Common myeloid progenitor, CD34-positive (primary cell): ENCODE data around the gene MICU1.

Experiments
- CTCF ChIA-PET: fragments of 350-600 bp; sonication (Branson Sonifier 250); formaldehyde crosslinking; loops from one replicate; lab custom pipeline; 2021; ENCODE audit warnings: antibody characterized with exemption; lab: Charles Lee
- POLR2A ChIA-PET: fragments of 350-600 bp; sonication (Branson Sonifier 250); formaldehyde crosslinking; loops from one replicate; lab custom pipeline; 2021; ENCODE audit warnings: antibody characterized with exemption; lab: Charles Lee
- DNase-seq, 3 donors: peaks; one replicate each; pipeline versions ENCODE4 v3.0.0 to v3.0.0-alpha.2; 2013
- H3K27ac ChIP-seq, 2 experiments: 1 replicate in 1 of 2; 2 replicates in 1 of 2; pipeline ENCODE4 v1.7.0; 2013; ENCODE audit warnings: inconsistent platforms in 2 of 2, low read length in 2 of 2, mild to moderate bottlenecking in 2 of 2, low read depth in 1 of 2, moderate library complexity in 1 of 2; ENCODE audit not compliant: severe bottlenecking in 2 of 2, insufficient read depth in 1 of 2, poor library complexity in 1 of 2
- H3K27me3 ChIP-seq, 5 experiments: replicated peaks in 2 of 5; 1 replicate in 3 of 5; 2 replicates in 2 of 5; pipeline versions ENCODE4 v1.6.1 to v1.7.0; 2013; ENCODE audit warnings: low read length in 4 of 5, mild to moderate bottlenecking in 2 of 5, moderate library complexity in 2 of 5, inconsistent platforms in 1 of 5; ENCODE audit not compliant: insufficient read depth in 5 of 5, control insufficient read depth in 4 of 5
- H3K36me3 ChIP-seq, 4 experiments: 1 replicate in 2 of 4; 2 replicates in 2 of 4; pipeline versions ENCODE4 v1.6.1 to v1.7.0; 2013; ENCODE audit warnings: low read length in 3 of 4, control low read depth in 1 of 4, mild to moderate bottlenecking in 1 of 4; ENCODE audit not compliant: control insufficient read depth in 4 of 4, insufficient read depth in 4 of 4
- H3K4me1 ChIP-seq, 4 experiments: 1 replicate in 3 of 4; 2 replicates in 1 of 4; pipeline versions ENCODE4 v1.6.1 to v1.7.1; 2013; ENCODE audit warnings: low read length in 3 of 4, mild to moderate bottlenecking in 3 of 4, control low read depth in 1 of 4, inconsistent platforms in 1 of 4, moderate library complexity in 1 of 4; ENCODE audit not compliant: control insufficient read depth in 4 of 4, insufficient read depth in 4 of 4; ENCODE audit errors: control extremely low read depth in 1 of 4
- H3K4me3 ChIP-seq, 7 experiments: 1 replicate in 4 of 7; 2 replicates in 3 of 7; pipeline versions ENCODE4 v1.5.1 to v1.7.0; 2013; ENCODE audit warnings: mild to moderate bottlenecking in 7 of 7, low read length in 6 of 7, moderate library complexity in 6 of 7, inconsistent platforms in 2 of 7, low read depth in 2 of 7, control low read depth in 1 of 7; ENCODE audit not compliant: insufficient read depth in 4 of 7, control insufficient read depth in 1 of 7; ENCODE audit errors: extremely low read depth in 1 of 7
- H3K9me3 ChIP-seq, 5 experiments: 1 replicate in 4 of 5; 2 replicates in 1 of 5; pipeline versions ENCODE4 v1.6.1 to v1.7.1; 2013; ENCODE audit warnings: low read length in 4 of 5, mild to moderate bottlenecking in 2 of 5, inconsistent platforms in 1 of 5, low read depth in 1 of 5, moderate library complexity in 1 of 5; ENCODE audit not compliant: control insufficient read depth in 4 of 5, insufficient read depth in 2 of 5; ENCODE audit errors: control extremely low read depth in 1 of 5
- WGBS: methylation state at CpG from one replicate; pipeline ENCODE4 v1.1.5; 2013; ENCODE audit not compliant: insufficient coverage; 5-methylcytosine and 5-hydroxymethylcytosine counted together

Gene MICU1

DNA sequence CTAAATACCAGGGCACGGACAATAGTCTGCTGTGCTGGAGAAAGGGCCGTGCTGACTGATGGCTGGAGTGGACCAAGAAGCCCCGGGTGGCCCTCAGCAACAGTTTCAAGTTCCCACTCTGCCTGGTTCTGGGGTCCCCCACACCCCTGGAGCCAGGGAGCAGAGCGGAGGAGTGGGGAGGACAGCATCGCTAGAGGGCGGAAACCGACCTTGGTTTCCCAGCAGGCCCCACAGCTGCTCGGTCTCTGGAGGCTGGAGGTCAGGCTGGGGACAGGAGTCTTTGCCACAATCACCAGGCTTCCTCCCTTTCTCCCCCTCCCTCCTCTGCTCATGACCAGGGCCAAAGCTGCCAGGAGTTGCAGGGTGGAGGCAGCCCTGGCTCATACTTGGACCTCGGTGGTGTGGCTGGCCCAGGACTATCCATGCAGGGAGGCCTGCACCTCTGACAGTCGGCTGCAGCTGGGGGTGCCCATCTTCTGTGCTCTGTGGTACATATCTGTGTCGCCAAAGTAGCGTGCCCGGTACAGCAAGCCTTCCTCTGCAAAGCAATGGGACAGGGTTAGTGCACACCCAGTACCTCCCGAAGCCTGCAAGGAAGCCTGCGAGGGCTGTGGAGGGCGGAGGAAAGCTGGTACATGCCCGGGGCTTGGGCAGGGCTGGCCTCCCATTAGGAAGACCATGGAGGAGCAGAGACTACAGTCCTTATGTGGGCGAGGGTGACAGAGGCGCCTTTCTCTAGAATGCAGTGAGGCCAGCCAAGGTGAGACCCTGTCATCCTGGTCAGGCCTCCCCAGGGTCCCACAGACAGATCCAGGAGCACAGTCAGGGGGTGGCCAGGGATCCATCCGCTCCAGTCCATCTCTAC, 290.3 kb downstream of the MICU1 start:
- DNase-seq: peak in 2 of 3 donors; percentile 73 to 79
- Histone ChIP-seq H3K4me3 (peak overlapping the region in 4 of 7 experiments; percentile 4 to 28 (median 24)), H3K4me1 (peaks cover 13 to 71% (median 62%) of the 10 kb centered on the region in 4 experiments), H3K36me3 (peaks cover 2 to 51% (median 27%) of the 10 kb centered on the region in 4 experiments), H3K9me3 (no peaks in the 10 kb centered on the region), H3K27me3 (no peaks in the 10 kb centered on the region), H3K27ac (peak overlapping the region in 1 of 2 experiments; percentile 65)
- CTCF ChIA-PET: interaction anchor here (0.6 to 16.6 kb wide), 18 partner anchors 9 to 213 kb away, joined by 3 to 242 read pairs (median 6); partner anchors contain the start of gene DDIT4
- POLR2A ChIA-PET: interaction anchor here (0.5 to 5.0 kb wide), 8 partner anchors 16 to 192 kb away, joined by 3 to 25 read pairs (median 4); partner anchors contain the start of gene ANAPC16
- 51% methylated on average over 18 of the region's 20 CpGs for WGBS

DNA sequence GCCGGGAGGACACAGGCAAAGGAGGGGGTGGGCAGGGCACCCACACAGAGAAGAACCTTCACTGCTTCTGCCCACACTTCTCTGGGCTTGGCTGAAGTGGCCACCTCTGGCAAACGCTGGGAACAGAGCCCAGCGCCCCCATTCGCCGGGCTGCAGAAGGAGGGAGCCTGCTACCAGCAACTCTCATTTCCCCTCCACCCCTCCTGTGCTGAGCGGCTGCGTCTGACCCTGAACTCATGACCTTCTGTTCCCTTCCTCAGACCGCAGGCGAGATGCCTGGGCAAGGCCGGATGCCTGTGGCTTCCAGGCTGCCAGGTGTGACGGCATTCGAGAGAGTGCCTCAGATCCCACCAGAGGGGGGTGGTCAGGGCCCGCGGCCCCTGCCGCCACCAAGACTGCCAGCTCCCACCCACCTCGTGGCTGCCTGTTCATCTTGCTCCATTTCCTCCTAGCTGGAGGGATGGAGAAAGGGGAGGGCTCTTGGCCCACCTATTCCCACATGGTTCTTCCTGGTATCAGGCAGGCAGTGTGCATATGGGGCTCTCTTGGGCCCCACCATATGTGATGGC, 291.0 kb downstream of the MICU1 start:
- peak overlapping the region in 1 of 2 experiments; percentile 65 for H3K27ac ChIP-seq
- ChIA-PET POLR2A (interaction anchor here (0.6 to 5.8 kb wide), 8 partner anchors 15 to 120 kb away, joined by 3 to 30 read pairs (median 4); partner anchors contain the start of genes ANAPC16 and DDIT4), CTCF (interaction anchor here (1.0 to 16.6 kb wide), 17 partner anchors 10 to 209 kb away, joined by 3 to 242 read pairs (median 6); partner anchors contain the start of gene DDIT4)
- peaks cover 18 to 73% (median 67%) of the 10 kb centered on the region in 4 experiments for H3K4me1 ChIP-seq
- peak overlapping the region in 3 of 7 experiments; percentile 4 to 39 (median 28) for H3K4me3 ChIP-seq
- H3K27me3 ChIP-seq: no peaks in the 10 kb centered on the region
- DNase-seq: peak; percentile 90 to 98 (median 98)
- no peaks in the 10 kb centered on the region for H3K9me3 ChIP-seq
- 6% methylated on average over 12 of the region's 16 CpGs for WGBS
- H3K36me3 ChIP-seq: peaks cover 2 to 48% (median 26%) of the 10 kb centered on the region in 4 experiments

DNA sequence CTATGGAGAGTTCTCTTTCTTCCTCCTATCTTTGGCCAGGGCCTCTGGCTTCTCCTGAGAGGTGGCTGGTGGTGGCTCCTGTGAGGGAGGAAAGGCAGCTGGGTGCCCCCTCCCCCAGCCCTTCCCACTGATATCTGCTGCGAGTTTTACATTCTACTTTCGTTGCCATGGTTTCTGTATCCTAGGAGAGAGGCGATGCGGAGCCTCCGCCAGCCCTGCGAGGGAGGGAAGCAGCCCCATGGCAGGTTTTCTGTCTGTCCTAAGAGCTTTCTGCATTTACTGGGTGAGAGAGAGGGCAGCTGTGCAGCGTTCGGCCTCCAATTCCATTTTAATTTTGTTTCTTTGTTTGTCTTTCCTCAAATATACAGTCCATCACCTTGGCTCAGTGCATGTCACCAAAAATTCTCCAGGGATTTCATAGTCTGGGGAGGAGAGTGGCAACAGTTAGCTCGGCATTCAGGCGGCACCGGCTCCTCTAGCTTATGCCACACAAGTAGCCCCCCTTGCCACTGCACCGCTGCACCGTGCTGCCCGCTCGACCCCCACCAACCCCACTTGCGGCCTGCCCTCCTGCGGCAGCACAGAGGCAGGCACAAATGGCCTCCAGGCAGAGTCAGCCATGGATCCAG, 291.6 kb downstream of the MICU1 start:
- peak in 2 of 3 donors; percentile 66 to 67 for DNase-seq
- Histone ChIP-seq H3K4me3 (peak overlapping the region in 1 of 7 experiments; percentile 39), H3K9me3 (no peaks in the 10 kb centered on the region), H3K36me3 (peaks cover 2 to 48% (median 24%) of the 10 kb centered on the region in 4 experiments), H3K27me3 (no peaks in the 10 kb centered on the region), H3K27ac (no peak overlapping the region), H3K4me1 (peaks cover 19 to 79% (median 73%) of the 10 kb centered on the region in 4 experiments)
- ChIA-PET POLR2A (interaction anchor here (1.0 to 5.8 kb wide), 7 partner anchors 14 to 119 kb away, joined by 3 to 30 read pairs (median 6); partner anchors contain the start of genes ANAPC16 and DDIT4), CTCF (interaction anchor here (0.7 to 16.6 kb wide), 17 partner anchors 11 to 208 kb away, joined by 3 to 242 read pairs (median 5); partner anchors contain the start of gene DDIT4)
- WGBS: 70% methylated on average over 10 of the region's 17 CpGs

DNA sequence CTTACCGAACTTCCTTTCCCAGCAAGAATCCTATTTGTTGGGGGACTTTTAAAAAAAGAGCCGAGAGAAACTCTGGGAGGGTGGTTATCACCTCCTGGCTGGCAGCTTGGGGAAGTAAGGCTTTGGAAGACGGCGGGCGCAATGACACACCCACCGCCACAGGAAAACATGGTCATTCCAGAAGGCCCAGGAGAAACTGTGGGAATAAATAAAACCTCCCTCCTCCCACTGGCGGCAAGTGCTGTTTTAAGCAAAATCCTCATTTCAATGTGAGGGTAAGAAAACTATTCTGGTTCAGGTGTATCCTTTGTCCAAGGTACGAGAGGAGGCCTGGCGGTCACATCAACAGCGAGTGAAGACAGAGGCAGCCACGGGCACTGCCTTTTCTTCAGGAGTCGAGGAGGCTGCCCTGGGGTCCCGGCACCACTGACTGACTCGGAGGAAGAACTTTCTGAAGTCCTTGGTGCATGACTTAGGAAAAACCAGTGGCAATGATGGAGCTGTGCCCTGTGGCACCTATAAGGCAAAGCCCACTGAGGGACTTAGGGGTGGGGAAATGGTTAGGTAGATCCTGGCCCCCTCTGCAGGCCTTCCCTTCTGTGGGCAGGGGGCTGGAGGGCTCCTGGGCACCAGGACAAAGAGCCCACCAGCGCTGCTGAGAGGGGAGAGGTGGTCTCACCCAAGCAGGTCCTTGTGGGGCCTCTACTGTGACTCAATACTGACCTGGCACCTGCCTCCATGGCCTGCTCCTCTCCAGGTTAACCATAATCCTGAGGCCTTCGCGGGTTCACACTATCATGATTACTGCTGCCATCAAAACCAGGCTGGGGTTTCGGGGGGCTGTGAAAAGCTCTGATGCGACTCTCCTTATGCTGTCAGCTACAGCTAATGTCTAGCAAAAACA, 292.5 kb downstream of the MICU1 start:
- H3K27me3 ChIP-seq: no peaks in the 10 kb centered on the region
- ChIA-PET CTCF (interaction anchor here (0.7 to 21.0 kb wide), 14 partner anchors 4 to 207 kb away, joined by 3 to 242 read pairs (median 6); partner anchors contain the start of gene DDIT4), POLR2A (interaction anchor here (0.6 to 5.8 kb wide), 5 partner anchors 13 to 143 kb away, joined by 4 to 30 read pairs (median 18); partner anchors contain the start of genes ANAPC16 and DDIT4)
- peak overlapping the region in 2 of 7 experiments; percentile 14 to 45 for H3K4me3 ChIP-seq
- no peaks in the 10 kb centered on the region for H3K9me3 ChIP-seq
- 74% methylated on average over 15 of the region's 19 CpGs for whole genome bisulfite sequencing
- peak overlapping the region; percentile 19 to 86 for H3K27ac ChIP-seq
- H3K4me1 ChIP-seq: peaks cover 19 to 88% (median 83%) of the 10 kb centered on the region in 4 experiments
- H3K36me3 ChIP-seq: peaks cover 2 to 45% (median 21%) of the 10 kb centered on the region in 4 experiments
- no peak for DNase-seq

DNA sequence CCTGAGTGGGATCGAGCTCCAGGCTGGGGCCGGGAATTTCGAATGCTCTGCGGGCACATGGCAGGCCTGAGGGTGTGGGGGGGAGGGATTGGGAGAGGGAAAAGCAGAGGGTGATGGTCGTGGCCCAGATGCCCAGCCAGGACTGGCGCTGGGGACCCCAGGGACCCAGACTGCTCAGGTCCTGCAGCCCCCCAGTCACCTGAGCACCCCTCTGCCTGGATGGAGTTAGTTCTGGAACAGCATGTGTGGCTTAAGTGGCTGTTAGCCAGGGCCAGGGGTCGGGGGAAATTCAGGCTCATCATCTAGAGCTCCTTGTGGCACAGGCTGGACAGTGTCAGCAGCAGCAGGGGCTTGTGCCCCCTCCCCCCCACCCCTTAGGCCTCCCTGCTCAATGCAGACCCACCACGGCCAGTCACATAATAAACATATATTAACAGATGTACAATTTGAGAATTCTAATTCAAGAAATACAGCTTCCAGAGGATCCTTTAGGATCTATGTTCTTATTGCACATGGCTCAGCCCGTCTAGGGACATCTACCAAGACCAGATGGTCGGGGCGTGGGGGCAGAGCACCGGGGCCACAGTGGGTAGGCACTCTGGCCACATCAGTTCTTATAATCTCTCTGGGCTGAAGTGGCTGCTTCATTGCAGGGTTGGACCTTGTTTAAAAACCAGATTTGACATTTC, 293.3 kb downstream of the MICU1 start:
- 34% methylated on average over 6 of the region's 12 CpGs for WGBS
- H3K27ac ChIP-seq: peak overlapping the region; percentile 75 to 86
- peak overlapping the region in 2 of 7 experiments; percentile 40 to 45 for H3K4me3 ChIP-seq
- ChIA-PET CTCF (interaction anchor here (1.0 to 21.0 kb wide), 10 partner anchors 5 to 206 kb away, joined by 3 to 242 read pairs (median 6); partner anchors contain the start of gene DDIT4), POLR2A (interaction anchor here (0.6 to 5.8 kb wide), 8 partner anchors 12 to 142 kb away, joined by 3 to 30 read pairs (median 11); partner anchors contain the start of gene DDIT4)
- no peaks in the 10 kb centered on the region for H3K27me3 ChIP-seq
- peaks cover 22 to 95% (median 91%) of the 10 kb centered on the region in 4 experiments for H3K4me1 ChIP-seq
- H3K9me3 ChIP-seq: no peaks in the 10 kb centered on the region
- peaks cover 0 to 37% (median 14%) of the 10 kb centered on the region in 4 experiments for H3K36me3 ChIP-seq
- peak in 1 of 3 donors; percentile 42 for DNase-seq
